Nephron progenitor cell (in vitro differentiated cells): ENCODE results near the gene BEND4.

ENCODE experiments used
- DNase-seq: peaks from one replicate; pipeline ENCODE4 v3.0.0; 2021
- H3K27ac Mint-ChIP-seq: 2 replicates; pipeline ENCODE4 v1.8.0; 2021; ENCODE audit warnings: mild to moderate bottlenecking, moderate library complexity, mixed read lengths
- H3K27me3 Mint-ChIP-seq: 2 replicates; pipeline ENCODE4 v1.8.0; 2021; ENCODE audit warnings: mild to moderate bottlenecking, low read depth, mixed read lengths; ENCODE audit not compliant: poor library complexity
- H3K36me3 Mint-ChIP-seq: 2 replicates; pipeline ENCODE4 v1.8.0; 2021; ENCODE audit warnings: low read depth, mixed read lengths
- H3K4me1 Mint-ChIP-seq: 2 replicates; pipeline ENCODE4 v1.8.0; 2021; ENCODE audit warnings: mixed read lengths
- H3K4me3 Mint-ChIP-seq: 2 replicates; pipeline ENCODE4 v1.8.0; 2021; ENCODE audit warnings: mild to moderate bottlenecking, moderate library complexity, mixed read lengths
- H3K9me3 Mint-ChIP-seq: 2 replicates; pipeline ENCODE4 v1.8.0; 2021; ENCODE audit warnings: mild to moderate bottlenecking, moderate library complexity, mixed read lengths
- CTCF ChIP-seq: fragments of 200-600 bp; sonication (generic); IDR thresholded peaks from 2 replicates; pipeline ENCODE4 v1.5.0; 2021; ENCODE audit warnings: antibody characterized with exemption

The BEND4 gene

GRCh38 chr4:42122237-42122636 is 30.2 kb downstream of the BEND4 start:
- no peak for TF ChIP-seq CTCF
- no peaks in the 10 kb centered on the region for H3K36me3 Mint-ChIP-seq
- H3K4me3 Mint-ChIP-seq = no peak overlapping the region
- no peak overlapping the region for H3K27ac Mint-ChIP-seq
- H3K4me1 Mint-ChIP-seq = peaks cover 23% of the 10 kb centered on the region
- DNase-seq = no peak
- H3K9me3 Mint-ChIP-seq = no peaks in the 10 kb centered on the region
- H3K27me3 Mint-ChIP-seq = peaks cover 15% of the 10 kb centered on the region

GRCh38 chr4:42119886-42120285 is 32.6 kb downstream of the BEND4 start:
- Mint-ChIP-seq H3K36me3 (no peaks in the 10 kb centered on the region), H3K27ac (no peak overlapping the region), H3K4me1 (peaks cover 23% of the 10 kb centered on the region), H3K27me3 (peaks cover 18% of the 10 kb centered on the region), H3K9me3 (no peaks in the 10 kb centered on the region), H3K4me3 (no peak overlapping the region)
- TF ChIP-seq CTCF = no peak
- no peak for DNase-seq

- no peaks in the 10 kb centered on the region for H3K9me3 Mint-ChIP-seq
- H3K4me1 Mint-ChIP-seq = no peaks in the 10 kb centered on the region
- H3K27me3 Mint-ChIP-seq = peaks cover 17% of the 10 kb centered on the region
- H3K4me3 Mint-ChIP-seq = no peak overlapping the region
- no peak overlapping the region for H3K27ac Mint-ChIP-seq
- no peak for DNase-seq
- no peaks in the 10 kb centered on the region for H3K36me3 Mint-ChIP-seq
- no peak for TF ChIP-seq CTCF
Measured at GRCh38 chr4:42112846-42113245, 39.6 kb downstream of the BEND4 start.

GRCh38 chr4:42104521-42104920 is 47.9 kb downstream of the BEND4 start:
- no peaks in the 10 kb centered on the region for H3K4me1 Mint-ChIP-seq
- H3K27me3 Mint-ChIP-seq = peaks cover 4% of the 10 kb centered on the region
- H3K27ac Mint-ChIP-seq = no peak overlapping the region
- H3K36me3 Mint-ChIP-seq = no peaks in the 10 kb centered on the region
- H3K4me3 Mint-ChIP-seq = no peak overlapping the region
- DNase-seq = no peak
- no peaks in the 10 kb centered on the region for H3K9me3 Mint-ChIP-seq
- no peak for TF ChIP-seq CTCF

GRCh38 chr4:42101446-42101975 is 50.9 kb downstream of the BEND4 start:
- no peak overlapping the region for H3K4me3 Mint-ChIP-seq

More at GRCh38 chr4:42101446-42101975, 50.9 kb downstream of the BEND4 start:
- Mint-ChIP-seq H3K36me3 (no peaks in the 10 kb centered on the region), H3K4me1 (no peaks in the 10 kb centered on the region), H3K27me3 (peaks cover 4% of the 10 kb centered on the region), H3K9me3 (no peaks in the 10 kb centered on the region), H3K27ac (no peak overlapping the region)
- no peak for DNase-seq
- no peak for TF ChIP-seq CTCF
